NK-92 (cell line): Measurements from ENCODE around the gene OR6N2.

ENCODE experiments used
- DNase-seq: peaks from one replicate; lab custom pipeline; 2025; ENCODE audit not compliant: unreplicated experiment; lab: John Stamatoyannopoulos, UW

The OR6N2 gene

GRCh38 chr1:158781104-158781503, at the start of gene OR6N2:
Gene OR6N2 (minus strand): TSS chr1:158781204. CDS start chr1:158777635, 3,569 bp downstream.
- no peak for DNase-seq

- DNase-seq: no peak
These were observed 49.2 kb upstream of the OR6N2 start for GRCh38 chr1:158830074-158830677.

GRCh38 chr1:158821723-158822122, 40.7 kb upstream of the OR6N2 start:
- no peak for DNase-seq

GRCh38 chr1:158819461-158820443, 38.7 kb upstream of the OR6N2 start:
- DNase-seq: no peak

GRCh38 chr1:158818975-158819431, 38.0 kb upstream of the OR6N2 start:
- DNase-seq: no peak

GRCh38 chr1:158818560-158818959, 37.6 kb upstream of the OR6N2 start:
- no peak for DNase-seq

GRCh38 chr1:158814970-158815369, 34.0 kb upstream of the OR6N2 start:
- no peak for DNase-seq

GRCh38 chr1:158813164-158813563, 32.2 kb upstream of the OR6N2 start:
- no peak for DNase-seq

- DNase-seq: no peak
These were observed 31.3 kb upstream of the OR6N2 start for GRCh38 chr1:158812336-158812735.

GRCh38 chr1:158810311-158810710, 29.3 kb upstream of the OR6N2 start:
- DNase-seq: no peak

GRCh38 chr1:158809862-158810261, 28.9 kb upstream of the OR6N2 start:
- DNase-seq: no peak

- no peak for DNase-seq
These were observed 28.3 kb upstream of the OR6N2 start for GRCh38 chr1:158809256-158809655.

GRCh38 chr1:158806916-158807536, 26.0 kb upstream of the OR6N2 start:
- no peak for DNase-seq

- DNase-seq: no peak
These were observed 22.7 kb upstream of the OR6N2 start for GRCh38 chr1:158803678-158804077.

GRCh38 chr1:158801396-158801795, 20.4 kb upstream of the OR6N2 start:
- no peak for DNase-seq

- no peak for DNase-seq
These were observed 19.5 kb upstream of the OR6N2 start for GRCh38 chr1:158800526-158800925.

GRCh38 chr1:158799689-158800088, 18.7 kb upstream of the OR6N2 start:
- DNase-seq: no peak

- no peak for DNase-seq
These were observed 17.5 kb upstream of the OR6N2 start for GRCh38 chr1:158798531-158798930.

- no peak for DNase-seq
These were observed 13.2 kb upstream of the OR6N2 start for GRCh38 chr1:158794247-158794646.

GRCh38 chr1:158793604-158794003, 12.6 kb upstream of the OR6N2 start:
- DNase-seq: no peak

- no peak for DNase-seq
These were observed 8.8 kb downstream of the OR6N2 start, which contains the start of gene OR6N1 for GRCh38 chr1:158771950-158772866. Gene OR6N1 (minus strand): TSS chr1:158772195. CDS start chr1:158766682, 5,513 bp downstream.
